ENCODE measurements around the gene B4GALT2. TPM values are rescaled to one million over a fixed set of nuclear protein-coding genes. Genes with fewer than 3 reads are reported as not detected.

The B4GALT2 gene
- total and polyA plus RNA-seq, 2 of the 4 experiments (the other 2 are of a cell fraction) = 52.3 to 60.8 TPM

- no peak overlapping the region for H2AFZ ChIP-seq (replicated peaks; ENCODE audit: low read length, poor library complexity)
- no peak overlapping the region for H4K8ac ChIP-seq (ENCODE audit: low read depth in 2 of 2, low read length in 2 of 2)
- H4K20me1 ChIP-seq (ENCODE audit: insufficient read depth, low read length) = no peaks in the 10 kb centered on the region
- intact Hi-C loops (cut with micrococcal nuclease) (no loop called here), dilution Hi-C loops (cut with HindIII; ENCODE audit: low sequenced_read_pairs, unreplicated experiment) (no loop called here), in situ Hi-C loops (cut with MboI; ENCODE audit: low sequenced_read_pairs) (no loop called here)
- no peaks in the 10 kb centered on the region for H3K27me3 ChIP-seq (ENCODE audit: control insufficient read depth, insufficient read depth, low read length)
- no peak overlapping the region for H3K4me3 ChIP-seq (ENCODE audit: insufficient read depth, low read depth, low read length)
- H3K56ac ChIP-seq (ENCODE audit: extremely low read depth, insufficient read depth, low read length) = no peak overlapping the region
- no peak overlapping the region for H3K4ac ChIP-seq (ENCODE audit: low read depth, low read length)
- H3K79me1 ChIP-seq (ENCODE audit: low read depth in 1 of 2, low read length in 2 of 2) = peaks cover 0 to 14% of the 10 kb centered on the region in 2 experiments; a peak in 2 of 4 replicates
- no peak overlapping the region for H2BK120ac ChIP-seq (ENCODE audit: low read depth, low read length)
- H2AK5ac ChIP-seq (ENCODE audit: low read depth, low read length) = no peak overlapping the region
- H3K36me3 ChIP-seq (ENCODE audit: control insufficient read depth, insufficient read depth, low read length) = peaks cover 10% of the 10 kb centered on the region; the same call in 1 of the 2 replicates
- no peak overlapping the region for H2BK5ac ChIP-seq (ENCODE audit: low read depth, low read length, poor library complexity, severe bottlenecking)
- H3K9ac ChIP-seq (ENCODE audit: low read depth, low read length) = no peak overlapping the region
- POLR2A ChIA-PET (ENCODE audit: unreplicated experiment) = no interaction called here
- CTCF ChIA-PET = interaction anchor here (1.1 kb wide), 1 partner anchor 21 kb away, joined by 3 read pairs; no protein-coding TSS in a partner anchor
- no peak overlapping the region for H4K91ac ChIP-seq (ENCODE audit: insufficient read depth, low read depth, low read length)
- no peak overlapping the region for H3K4me2 ChIP-seq (ENCODE audit: low read depth, low read length)
- no peak for TF ChIP-seq ELK1 (IDR thresholded peaks at IDR 0.05; ENCODE audit: borderline replicate concordance, low read depth, low read length)
- peak; percentile 18; the same call in 1 of the 2 replicates for TF ChIP-seq MAFK (IDR thresholded peaks at IDR 0.05; ENCODE audit: low read depth, low read length)
- no peaks in the 10 kb centered on the region for H3K9me3 ChIP-seq (ENCODE audit: control insufficient read depth, insufficient read depth, low read length)
- BruUV-seq (replicated peaks) = no TSS peak
- no peak overlapping the region for H2AK9ac ChIP-seq (replicated peaks; ENCODE audit: low read depth, low read length, poor library complexity)
- H4K5ac ChIP-seq (ENCODE audit: low read depth, low read length) = no peak overlapping the region
- H3K4me1 ChIP-seq (ENCODE audit: control insufficient read depth, insufficient read depth, low read length) = peaks cover 18% of the 10 kb centered on the region
- no peak overlapping the region for H3K18ac ChIP-seq (ENCODE audit: low read depth, low read length)
- H3K14ac ChIP-seq (replicated peaks; ENCODE audit: low read depth, low read length) = no peak overlapping the region
- H3K27ac ChIP-seq (ENCODE audit: insufficient read depth, low read length) = no peak overlapping the region
- DNase-seq (no peak), ATAC-seq (ENCODE audit: low read depth) (no peak)
- 0 out of 2 replicates have a peak, but pooled peaks cover 11% of the 10 kb centered on the region for H3K9me1 ChIP-seq (ENCODE audit: insufficient read depth, low read length)
- H2BK20ac ChIP-seq (ENCODE audit: low read depth, low read length) = no peak overlapping the region
- no peak overlapping the region for H3K23ac ChIP-seq (ENCODE audit: low read depth, low read length)
- 100% methylated on average over 2 of the region's 3 CpGs; no CpG with 5 or more reads in 1 of the 2 experiments for WGBS, 2 experiments (ENCODE audit: extremely low coverage in 2 of 2, insufficient read length in 1 of 2)
- no peak overlapping the region for H2BK15ac ChIP-seq (ENCODE audit: low read depth, low read length)
Measured at GRCh38 chr1:44027320-44027719, 48.3 kb downstream of the B4GALT2 start.

Measured in IMR-90 (cell line).